Ishikawa (cell line): ENCODE data around the gene MYO5C.

ENCODE experiments used
- CEBPB ChIP-seq: IDR thresholded peaks from 2 replicates; pipeline ENCODE4 v1.6.1; 2012
- EGR1 ChIP-seq: IDR thresholded peaks from 2 replicates; pipeline ENCODE4 v1.6.1; 2012
- EP300 ChIP-seq: IDR thresholded peaks from 2 replicates; pipeline ENCODE4 v1.6.1; 2012; ENCODE audit warnings: borderline replicate concordance
- FOXM1 ChIP-seq: IDR thresholded peaks from 2 replicates; pipeline ENCODE4 v1.6.1; 2012; ENCODE audit warnings: low read depth, borderline replicate concordance
- MAX ChIP-seq: IDR thresholded peaks from 2 replicates; pipeline ENCODE4 v1.6.1; 2012
- REST ChIP-seq: IDR thresholded peaks from 2 replicates; pipeline ENCODE4 v1.6.1; 2012; ENCODE audit warnings: low read depth, mild to moderate bottlenecking
- TAF1 ChIP-seq: IDR thresholded peaks from 2 replicates; pipeline ENCODE4 v1.6.1; 2012; ENCODE audit warnings: low read depth, mild to moderate bottlenecking
- USF1 ChIP-seq: IDR thresholded peaks from 2 replicates; pipeline ENCODE4 v1.6.1; 2012
- YY1 ChIP-seq: IDR thresholded peaks from 2 replicates; pipeline ENCODE4 v1.6.1; 2012; ENCODE audit warnings: low read depth

GRCh38 chr15:52329987-52330386 lies 34.4 kb upstream of the MYO5C start:
- TF ChIP-seq CEBPB (no peak), REST (no peak), FOXM1 (no peak), YY1 (no peak), EP300 (no peak), MAX (no peak), USF1 (no peak), TAF1 (no peak), EGR1 (no peak)
